Measurements from ENCODE around the gene TRPM3.

DNA sequence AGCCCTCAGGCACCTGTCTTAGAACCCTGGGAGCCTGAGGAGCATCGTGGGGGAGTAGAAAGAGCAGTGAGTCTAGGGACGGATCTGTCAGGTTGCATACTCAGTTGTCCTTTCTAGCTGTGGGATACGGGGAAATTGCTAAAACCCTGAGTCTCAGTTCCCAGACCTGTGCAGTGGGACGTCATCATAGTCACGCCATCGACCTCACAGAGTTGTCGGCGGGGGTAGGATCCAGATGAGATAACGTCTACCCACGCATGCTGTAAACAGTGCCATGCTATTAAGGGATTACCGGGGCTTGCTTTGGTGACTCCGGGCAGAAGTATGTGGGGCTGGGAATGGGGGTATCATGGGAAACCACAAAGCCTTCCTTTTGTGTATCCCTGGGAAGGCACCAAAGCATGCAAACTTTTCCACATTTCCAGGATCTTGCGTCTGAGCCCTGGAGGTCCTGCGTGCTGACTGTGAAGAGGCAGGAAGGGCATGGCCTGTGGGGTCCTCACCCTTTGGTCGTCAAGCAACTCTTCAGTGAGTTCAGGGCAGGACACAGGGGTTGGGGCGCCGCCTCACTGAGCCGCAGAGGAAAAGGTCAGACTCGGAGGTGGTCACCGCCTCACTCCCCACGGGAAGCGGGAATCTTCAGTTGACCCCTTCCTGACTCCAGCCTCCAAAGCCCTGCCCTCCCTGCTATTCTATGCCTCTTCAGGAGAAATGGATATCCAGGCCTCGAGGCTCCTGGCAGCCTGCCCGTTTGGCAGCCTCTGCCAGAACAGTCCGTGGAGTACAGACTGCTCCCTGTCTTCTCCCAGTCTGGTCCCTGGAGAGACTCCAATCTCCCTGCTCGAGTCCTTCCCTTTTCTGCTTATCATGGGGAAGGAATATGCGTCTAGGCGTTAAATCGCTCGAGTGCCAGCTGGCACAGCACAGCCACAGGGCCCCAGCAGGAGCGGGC, 520.1 kb downstream of the TRPM3 start:
- TF ChIP-seq CTCF (IDR thresholded peaks at IDR 0.05; ENCODE audit: low read length) (no peak), EZH2 (optimal IDR thresholded peaks at IDR 0.05; ENCODE audit: low read depth, low read length) (no peak)
